K562 (cell line): ENCODE measurements around the gene PHLDB1. TPM values are rescaled to one million over a fixed set of nuclear protein-coding genes. Genes with fewer than 3 reads are reported as not detected.

Experiments
- ATAC-seq: fragments of 200-7000 bp; cut with Tn5 transposase; 3 replicates; pipeline ENCODE4 v1.9.1; 2020; ENCODE audit warnings: moderate library complexity
- BruUV-seq: library from RNA; stranded (reverse); fragments of 400-500 nt; replicated peaks from 2 replicates; lab custom pipeline; 2021; lab: Mats Ljungman, UMichigan
- CTCF ChIA-PET: fragments of 300-600 bp; formaldehyde crosslinking; extraction: SDS; loops from one replicate; lab custom pipeline; 2021; ENCODE audit warnings: low intra/inter-chr PET ratio; lab: Yijun Ruan, JAX
- POLR2A ChIA-PET: fragments of 300-600, 350-650 bp; sonication (Branson Sonifier 250); formaldehyde crosslinking; extraction: SDS; loops from one replicate; lab custom pipeline; 2021; ENCODE audit warnings: antibody characterized with exemption, inconsistent platforms; lab: Yijun Ruan, JAX
- DNase-seq, 4 experiments: peaks; one replicate each; pipeline versions ENCODE4 v3.0.0 to v3.0.0-alpha.2; 2011 to 2018; ENCODE audit warnings: low spot score in 3 of 4, mixed read lengths in 3 of 4; ENCODE audit errors: extremely low read depth in 1 of 4
- FAIRE-seq: peaks from 2 replicates; lab custom pipeline; 2011; peaks lifted over from hg19 to GRCh38; lab: Jason Lieb, UNC
- H2AFZ ChIP-seq: 2 replicates; pipeline ENCODE4 v1.6.0; 2011; ENCODE audit warnings: low read depth, low read length, control low read depth, inconsistent platforms
- H3K27ac ChIP-seq: fragments of 200-600 bp; 3 replicates; pipeline ENCODE4 v1.8.0; 2011; ENCODE audit warnings: low read depth, mild to moderate bottlenecking, control low read depth, inconsistent platforms, low read length, moderate library complexity, mixed read lengths; ENCODE audit errors: extremely low read depth
- H3K27me3 ChIP-seq, 2 experiments: fragments of 300-600 bp in 1 of 2; 2 replicates in 1 of 2; 3 replicates in 1 of 2; pipeline versions ENCODE4 v1.6.0 to v1.8.0; 2011; ENCODE audit warnings: inconsistent platforms in 2 of 2, low read length in 2 of 2, mild to moderate bottlenecking in 1 of 2, mixed read lengths in 1 of 2, moderate library complexity in 1 of 2; ENCODE audit not compliant: control insufficient read depth in 2 of 2, insufficient read depth in 2 of 2
- H3K36me3 ChIP-seq: fragments of 300-600 bp; 3 replicates; pipeline ENCODE4 v1.8.0; 2011; ENCODE audit warnings: mild to moderate bottlenecking, low read length, inconsistent platforms; ENCODE audit not compliant: control insufficient read depth, insufficient read depth
- H3K4me1 ChIP-seq, 2 experiments: fragments of 200-600 bp in 1 of 2; replicated peaks in 1 of 2; 2 replicates in 1 of 2; 3 replicates in 1 of 2; pipeline versions ENCODE4 v1.5.1 to v1.8.0; 2011; ENCODE audit warnings: inconsistent platforms in 2 of 2, low read length in 2 of 2, mild to moderate bottlenecking in 1 of 2, mixed read lengths in 1 of 2, moderate library complexity in 1 of 2; ENCODE audit not compliant: control insufficient read depth in 2 of 2, insufficient read depth in 2 of 2
- H3K4me2 ChIP-seq: 2 replicates; pipeline ENCODE4 v1.6.1; 2011; ENCODE audit warnings: low read length, control low read depth, inconsistent platforms, mixed read lengths; ENCODE audit not compliant: insufficient read depth
- H3K4me3 ChIP-seq: fragments of 200-600 bp; sonication (generic), shearing (Covaris generic); 2 replicates; pipeline ENCODE4 v1.5.1; 2016; ENCODE audit warnings: control low read depth, inconsistent platforms
- H3K79me2 ChIP-seq: fragments of 200-600 bp; 3 replicates; pipeline ENCODE4 v1.8.0; 2011; ENCODE audit warnings: low read length, inconsistent platforms; ENCODE audit not compliant: control insufficient read depth, insufficient read depth
- H3K9ac ChIP-seq, 2 experiments: 2 replicates each; pipeline versions ENCODE4 v1.6.0 to v1.6.1; 2011; ENCODE audit warnings: low read depth in 2 of 2, low read length in 2 of 2, control low read depth in 1 of 2, inconsistent platforms in 1 of 2, mild to moderate bottlenecking in 1 of 2, mixed read lengths in 1 of 2; ENCODE audit not compliant: insufficient read depth in 1 of 2
- H3K9me1 ChIP-seq: one replicate; pipeline ENCODE4 v1.6.0; 2011; ENCODE audit warnings: inconsistent platforms, mild to moderate bottlenecking, low read length, moderate library complexity; ENCODE audit not compliant: control insufficient read depth, insufficient read depth
- H3K9me3 ChIP-seq: replicated peaks from 2 replicates; pipeline ENCODE4 v1.5.1; 2011; ENCODE audit warnings: low read depth, low read length, inconsistent platforms; ENCODE audit not compliant: control insufficient read depth, insufficient read depth
- H4K20me1 ChIP-seq: replicated peaks from 2 replicates; pipeline ENCODE4 v1.6.1; 2011; ENCODE audit warnings: low read length, inconsistent platforms, mixed read lengths; ENCODE audit not compliant: control insufficient read depth, insufficient read depth
- HNRNPK ChIP-seq: fragments of 200-400 bp; formaldehyde crosslinking; IDR thresholded peaks from one replicate; pipeline ENCODE4 v1.6.1; 2018; ENCODE audit warnings: mild to moderate bottlenecking, low read depth, low read length; ENCODE audit not compliant: poor library complexity, severe bottlenecking
- ZFX ChIP-seq: sonication (generic); formaldehyde crosslinking; IDR thresholded peaks from 2 replicates; pipeline ENCODE4 v1.8.0; 2022; ENCODE audit warnings: mild to moderate bottlenecking, missing genetic modification reagents, moderate library complexity
- WGBS: fragments of 100-300 bp; shearing (Covaris generic); methylation state at CpG from one replicate; pipeline ENCODE4 v1.1.6; 2016; ENCODE audit warnings: low coverage, mixed read lengths; ENCODE audit not compliant: insufficient coverage; ENCODE audit errors: missing lambda C conversion rate; 5-methylcytosine and 5-hydroxymethylcytosine counted together
- in situ Hi-C: fragments of 300-500 bp; cut with MboI; formaldehyde crosslinking; loops from 4 replicates; pipeline ENCODE4 v1.15.0; 2018; ENCODE audit warnings: inconsistent platforms, mixed read lengths
- intact Hi-C: fragments of 100-400 bp; cut with micrococcal nuclease; formaldehyde crosslinking; loops from 2 replicates; pipeline ENCODE4 v1.14.2; 2022
- polyA plus RNA-seq, 8 experiments: library from polyadenylated mRNA; depleted of rRNA in 4 of 8; stranded (reverse) in 5 of 8; unstranded in 3 of 8; fragments of >200 nt; fragmentation: Nextera tagmentation in 2 of 8; fragmentation: Illumina TruSeq in 1 of 8; extraction: Ambion mirVana in 2 of 8; extraction: Trizol in 1 of 8; gene quantifications; 2 replicates each; pipeline versions ENCODE4 v1.2.1 to v1.2.3, GENCODE V29; 2011 to 2014; ENCODE audit warnings: inconsistent platforms in 1 of 8, missing spikeins in 1 of 8
- total RNA-seq, 7 experiments: library from RNA; depleted of rRNA in 6 of 7; stranded (reverse); fragments of >200 nt in 6 of 7; fragmentation: Illumina TruSeq in 2 of 7; extraction: Trizol in 2 of 7; gene quantifications; 2 replicates each; pipeline versions ENCODE4 v1.2.1 to v1.2.3, GENCODE V29; 2011 to 2021; ENCODE audit warnings: low replicate concordance in 1 of 7

The PHLDB1 gene
- total and polyA plus RNA-seq, 9 of the 15 experiments (the other 6 are each of a cell fraction or from before 2014, with no cell fraction given), result 2.0 to 28.7 (median 16.2) TPM

GRCh38 chr11:118690553-118691304 lies 83.3 kb downstream of the PHLDB1 start:
- Histone ChIP-seq H3K4me2 (no peak overlapping the region), H3K4me3 (no peak overlapping the region), H3K27ac (no peak overlapping the region), H3K36me3 (no peaks in the 10 kb centered on the region), H3K9me1 (no peaks in the 10 kb centered on the region), H3K27me3 (no peaks in the 10 kb centered on the region), H2AFZ (peak overlapping the region; percentile 95)
- ATAC-seq (peak; percentile 5), FAIRE-seq (no peak)
- WGBS, result 78% methylated on average over 14 of the region's 15 CpGs
- BruUV-seq, result no TSS peak
- CTCF ChIA-PET, result interaction anchor here (0.6 to 1.5 kb wide), 7 partner anchors 31 to 266 kb away, joined by 3 to 9 read pairs (median 5); partner anchors contain the start of genes DDX6 and UPK2
- TF ChIP-seq ZFX (CRISPR knock-in tag), result 0 out of 2 replicates have a peak, but pooled peaks have one; percentile 21
- no peak for TF ChIP-seq HNRNPK
- TF ChIP-seq, all 486 proteins: peak for 1
- intact Hi-C loops, result loop anchor here (1.0 to 5.0 kb wide), 3 partner anchors 57 to 238 kb away; no protein-coding TSS in a partner anchor
- POLR2A ChIA-PET, result interaction anchor here (1.2 to 1.3 kb wide), 2 partner anchors 59 to 101 kb away, joined by 5 to 6 read pairs; no protein-coding TSS in a partner anchor
- no peaks in the 10 kb centered on the region for H4K20me1 ChIP-seq
- no peak for DNase-seq
- in situ Hi-C loops, result no loop called here
- H3K4me1 ChIP-seq, result peaks cover 0 to 39% of the 10 kb centered on the region in 2 experiments; a peak in 3 of 5 replicates
- no peaks in the 10 kb centered on the region for H3K79me2 ChIP-seq
- no peaks in the 10 kb centered on the region; the same call in 1 of the 2 replicates for H3K9me3 ChIP-seq
- H3K9ac ChIP-seq, result peak overlapping the region in 1 of 2 experiments; percentile 81; a peak in 2 of 4 replicates
